ENCODE results near the gene ZIK1.

The ZIK1 gene

GRCh38 chr19:57606931-57607330, 23.0 kb downstream of the ZIK1 start:
- in situ Hi-C loops (cut with HindIII; ENCODE audit: low sequenced_read_pairs), result no loop called here

GRCh38 chr19:57611113-57611512, 27.2 kb downstream of the ZIK1 start:
- in situ Hi-C loops (cut with HindIII; ENCODE audit: low sequenced_read_pairs), result no loop called here

GRCh38 chr19:57613941-57614743, 30.2 kb downstream of the ZIK1 start, which contains the start of gene ZNF134:
Gene ZNF134, plus strand, starts transcription at chr19:57614242. Its CDS starts 5,227 bp downstream, at chr19:57619469.
- in situ Hi-C loops (cut with HindIII; ENCODE audit: low sequenced_read_pairs), result no loop called here

GRCh38 chr19:57615346-57615745, 31.4 kb downstream of the ZIK1 start:
- in situ Hi-C loops (cut with HindIII; ENCODE audit: low sequenced_read_pairs), result no loop called here

GRCh38 chr19:57620673-57621348, 36.9 kb downstream of the ZIK1 start:
- in situ Hi-C loops (cut with HindIII; ENCODE audit: low sequenced_read_pairs), result no loop called here

- in situ Hi-C loops (cut with HindIII; ENCODE audit: low sequenced_read_pairs), result no loop called here
Measured at GRCh38 chr19:57623091-57623490, 39.1 kb downstream of the ZIK1 start.

- in situ Hi-C loops (cut with HindIII; ENCODE audit: low sequenced_read_pairs), result no loop called here
Measured at GRCh38 chr19:57632987-57633831, 49.3 kb downstream of the ZIK1 start, which contains the start of gene ZNF211. Gene ZNF211, plus strand, starts transcription at chr19:57633168. Its CDS starts 179 bp downstream, at chr19:57633347.

GRCh38 chr19:57633832-57634131, 49.8 kb downstream of the ZIK1 start:
- in situ Hi-C loops (cut with HindIII; ENCODE audit: low sequenced_read_pairs), result no loop called here

- in situ Hi-C loops (cut with HindIII; ENCODE audit: low sequenced_read_pairs), result no loop called here
Measured at GRCh38 chr19:57637379-57637778, 53.4 kb downstream of the ZIK1 start.

- in situ Hi-C loops (cut with HindIII; ENCODE audit: low sequenced_read_pairs), result no loop called here
Measured at GRCh38 chr19:57641715-57642234, 57.8 kb downstream of the ZIK1 start.

GRCh38 chr19:57642396-57643046, 58.6 kb downstream of the ZIK1 start:
- in situ Hi-C loops (cut with HindIII; ENCODE audit: low sequenced_read_pairs), result no loop called here

Measured in endothelial cell of hepatic sinusoid (primary cell).